ENCODE measurements around the gene HBA1.
A peak's percentile ranks its signal among the peaks of the same experiment; 100 is the strongest.
"Not testable (repeated sequence)": the region's sequence is repeated elsewhere in the genome, so short reads cannot be mapped to it uniquely, and the experiment has no call there.

The HBA1 gene

GRCh38 chr16:160242-160641 lies 16.2 kb upstream of the HBA1 start:
- DNase-seq, result not testable (repeated sequence)

GRCh38 chr16:160691-161190 lies 15.7 kb upstream of the HBA1 start:
- no peak for DNase-seq

GRCh38 chr16:162271-162991 lies 14.0 kb upstream of the HBA1 start:
- no peak for DNase-seq

- DNase-seq, result not testable (repeated sequence)
These were observed 13.3 kb upstream of the HBA1 start for GRCh38 chr16:163139-163538.

- DNase-seq, result not testable (repeated sequence)
These were observed 12.8 kb upstream of the HBA1 start for GRCh38 chr16:163696-164095.

- DNase-seq, result not testable (repeated sequence)
These were observed 12.2 kb upstream of the HBA1 start for GRCh38 chr16:164134-164823.

- no peak for DNase-seq
These were observed 11.5 kb upstream of the HBA1 start for GRCh38 chr16:164827-165538.

GRCh38 chr16:165539-166374 lies 10.7 kb upstream of the HBA1 start, which contains the start of gene HBM:
Gene HBM, plus strand, starts transcription at chr16:165978. Its CDS starts 20 bp downstream, at chr16:165998.
- DNase-seq, result no peak

GRCh38 chr16:166375-167121 lies 9.9 kb upstream of the HBA1 start:
- no peak for DNase-seq

GRCh38 chr16:167122-167690 lies 9.3 kb upstream of the HBA1 start:
- DNase-seq, result no peak

- peak in 1 of 2 experiments; percentile 46 for DNase-seq
These were observed 8.1 kb upstream of the HBA1 start for GRCh38 chr16:168424-168823.

GRCh38 chr16:169014-169413 lies 7.5 kb upstream of the HBA1 start:
- no peak for DNase-seq

GRCh38 chr16:170088-170507 lies 6.4 kb upstream of the HBA1 start:
- DNase-seq, result not testable (repeated sequence)

GRCh38 chr16:170788-171187 lies 5.7 kb upstream of the HBA1 start:
- no peak for DNase-seq

- DNase-seq, result not testable (repeated sequence)
These were observed 4.0 kb upstream of the HBA1 start, which contains the start of gene HBA2 for GRCh38 chr16:172374-172941. Gene HBA2, plus strand, starts transcription at chr16:172876. Its CDS starts 37 bp downstream, at chr16:172913.

- not testable (repeated sequence) for DNase-seq
These were observed 3.1 kb upstream of the HBA1 start for GRCh38 chr16:173211-173854.

GRCh38 chr16:173928-174769 lies 2.3 kb upstream of the HBA1 start:
- not testable (repeated sequence) for DNase-seq

- DNase-seq, result no peak
These were observed 1.2 kb upstream of the HBA1 start for GRCh38 chr16:175011-175949.
